GM21529 (cell line): ENCODE results near the gene DGKE.

Source experiments
- ATAC-seq: cut with Tn5 transposase; IDR thresholded peaks from one replicate; pipeline ENCODE4 v1.9.1; 2021; ENCODE audit not compliant: unreplicated experiment

DGKE gene

GRCh38 chr17:56833809-56834379 is at the start of gene DGKE, which contains the start of gene C17orf67:
TSS of gene DGKE (plus strand) at chr17:56834151. CDS start at chr17:56834796, 645 bp downstream.
TSS of gene C17orf67 (minus strand) at chr17:56833920. CDS start at chr17:56815810, 18,110 bp downstream.
- peak; percentile 63 for ATAC-seq

GRCh38 chr17:56785405-56785804 is 48.5 kb upstream of the DGKE start:
- ATAC-seq, result no peak

GRCh38 chr17:56785997-56786680 is 47.8 kb upstream of the DGKE start:
- no peak for ATAC-seq

DNA sequence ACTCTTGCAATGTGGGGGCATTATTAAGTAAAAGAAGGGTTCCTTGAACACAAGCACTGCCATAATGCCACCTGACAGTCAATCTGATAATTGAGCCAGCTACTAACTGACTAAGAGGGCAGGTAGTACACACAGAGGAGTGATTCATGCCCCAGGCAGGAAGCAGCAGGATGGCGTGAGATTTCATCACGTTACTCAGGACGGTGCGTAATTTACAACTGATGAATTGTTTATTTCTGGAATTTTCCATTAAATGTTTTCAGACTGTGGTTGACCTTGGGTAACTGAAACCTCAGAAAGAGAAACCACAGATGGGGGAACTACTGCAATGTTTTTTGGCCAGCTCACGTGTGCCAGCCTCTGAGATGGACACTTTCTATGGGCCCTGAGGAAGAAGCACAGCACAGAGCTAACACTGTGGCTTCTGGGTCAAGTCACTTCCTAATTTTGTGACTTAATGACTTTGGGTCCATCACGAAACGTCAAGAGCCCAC is 46.9 kb upstream of the DGKE start:
- ATAC-seq, result peak; percentile 83

- ATAC-seq, result no peak
Observed at GRCh38 chr17:56792267-56792666, 41.7 kb upstream of the DGKE start.

DNA sequence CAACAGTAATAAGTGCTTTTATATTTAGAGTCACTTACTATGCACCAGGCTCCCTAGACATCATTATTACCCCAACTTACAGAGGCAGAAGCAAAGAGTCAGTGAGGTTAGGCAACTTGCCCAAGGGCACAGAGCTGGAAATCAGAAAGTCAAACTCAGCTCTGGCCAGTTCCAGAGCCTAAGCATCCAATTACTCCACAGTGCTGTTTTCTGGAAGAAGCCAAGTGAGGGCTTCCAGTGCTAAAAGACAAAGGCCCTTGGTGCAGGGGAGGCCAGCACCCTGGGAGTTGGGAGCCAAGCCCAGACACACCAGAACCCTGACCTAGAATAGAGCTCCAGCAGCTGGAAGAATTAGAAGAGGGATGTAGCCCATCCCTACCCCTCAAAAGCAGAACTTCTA is 40.4 kb upstream of the DGKE start:
- no peak for ATAC-seq

DNA sequence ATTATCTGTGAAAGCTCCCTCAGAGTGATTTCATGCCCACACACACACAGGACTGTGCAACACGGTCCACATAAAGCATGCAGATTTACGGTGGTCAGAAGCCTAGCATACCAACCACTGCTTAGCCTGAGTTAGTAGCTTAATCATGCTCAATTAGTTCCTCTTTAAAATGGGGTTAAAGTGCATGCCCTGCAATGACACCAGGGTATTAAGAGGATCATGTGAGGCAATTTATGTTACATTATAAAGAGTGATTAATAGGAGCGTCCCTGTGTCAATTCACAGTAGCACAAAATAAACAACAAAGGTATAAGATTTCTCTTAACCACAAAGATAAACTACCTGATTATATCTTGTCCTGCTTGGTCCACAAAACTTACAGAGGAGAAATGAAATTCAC is 40.0 kb upstream of the DGKE start:
- no peak for ATAC-seq

DNA sequence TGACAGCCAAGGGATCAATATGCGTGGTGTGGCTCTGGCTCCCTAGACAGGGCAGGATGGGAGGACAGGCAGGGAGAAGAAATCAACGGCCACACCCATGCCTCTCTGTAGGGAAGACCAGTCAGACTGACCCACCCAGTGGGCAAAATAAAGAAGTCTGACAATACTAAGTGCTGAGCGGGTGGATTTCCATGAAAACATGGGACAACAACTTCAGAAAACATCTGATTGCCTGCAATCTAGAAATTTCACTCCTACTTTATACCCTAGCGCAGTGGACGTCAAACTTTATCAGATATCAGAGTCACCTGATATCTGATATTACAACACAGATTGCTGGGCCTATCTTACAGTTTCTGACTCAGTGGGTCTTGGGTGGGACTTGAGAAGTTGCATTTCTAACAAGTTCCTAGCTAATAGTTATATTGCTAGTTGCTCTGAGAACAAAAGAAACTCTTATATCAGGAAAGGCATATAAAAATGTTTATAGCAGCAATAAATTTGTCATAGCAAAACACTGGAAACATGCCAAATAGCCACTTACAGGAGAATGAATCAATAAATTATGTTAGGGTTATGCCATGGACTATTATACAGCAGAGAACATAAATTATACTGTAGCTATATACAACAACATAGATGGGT is 38.6 kb upstream of the DGKE start:
- ATAC-seq, result no peak

DNA sequence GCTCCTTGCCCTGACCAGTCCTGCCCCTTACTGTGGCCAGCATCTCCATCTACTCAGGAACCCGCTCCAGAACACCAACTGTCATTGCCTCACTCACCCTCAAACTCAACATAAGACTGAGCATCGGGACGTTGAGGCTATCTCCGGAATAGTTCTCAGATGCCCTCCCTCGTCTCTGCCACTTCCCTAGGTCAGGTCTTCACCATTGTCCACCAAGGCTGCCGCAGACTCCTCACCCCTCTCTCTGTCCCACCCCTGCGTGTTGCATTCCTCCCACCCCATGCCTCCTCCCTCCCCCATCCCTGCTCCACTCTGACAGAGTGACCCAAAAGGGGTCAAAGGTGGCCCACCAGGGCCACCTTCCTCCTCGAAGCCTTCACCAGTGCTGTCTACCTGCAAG is 37.4 kb upstream of the DGKE start:
- ATAC-seq, result no peak

GRCh38 chr17:56798916-56799315 is 35.0 kb upstream of the DGKE start:
- no peak for ATAC-seq

DNA sequence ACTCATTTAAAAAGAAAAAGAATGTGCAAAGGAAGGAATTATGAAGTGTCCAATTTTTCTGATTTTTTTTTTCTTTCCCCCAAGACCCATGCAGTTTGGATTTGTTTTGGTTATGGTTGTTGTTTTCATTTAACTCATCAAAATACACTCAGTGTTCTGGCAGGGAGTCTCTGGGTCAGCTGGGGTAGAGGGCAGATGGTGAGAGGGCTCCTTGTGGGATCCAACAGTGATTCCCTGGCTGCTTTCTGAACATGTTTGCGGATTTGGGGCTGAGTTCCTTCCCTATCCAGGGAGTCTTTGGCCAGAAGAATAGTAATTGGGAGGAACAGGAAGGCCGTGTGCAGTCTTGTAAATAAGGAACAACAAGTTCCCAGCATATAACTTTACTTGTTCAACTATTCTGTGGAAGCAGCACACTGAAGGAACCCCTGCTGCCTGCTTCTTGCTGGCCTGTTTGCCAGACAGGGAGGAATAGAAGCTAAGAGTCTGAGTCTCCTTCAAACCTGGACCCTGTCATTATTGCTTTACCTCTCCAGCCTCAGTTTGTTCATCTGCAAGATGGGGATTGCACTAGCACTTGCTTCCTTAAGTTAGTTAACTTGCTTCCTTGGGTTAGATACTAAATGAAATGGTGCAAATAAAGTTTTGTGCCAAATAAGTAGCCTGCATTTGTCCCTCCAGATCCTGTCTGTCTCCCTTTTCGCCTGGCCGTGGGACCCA is 32.3 kb upstream of the DGKE start:
- no peak for ATAC-seq

DNA sequence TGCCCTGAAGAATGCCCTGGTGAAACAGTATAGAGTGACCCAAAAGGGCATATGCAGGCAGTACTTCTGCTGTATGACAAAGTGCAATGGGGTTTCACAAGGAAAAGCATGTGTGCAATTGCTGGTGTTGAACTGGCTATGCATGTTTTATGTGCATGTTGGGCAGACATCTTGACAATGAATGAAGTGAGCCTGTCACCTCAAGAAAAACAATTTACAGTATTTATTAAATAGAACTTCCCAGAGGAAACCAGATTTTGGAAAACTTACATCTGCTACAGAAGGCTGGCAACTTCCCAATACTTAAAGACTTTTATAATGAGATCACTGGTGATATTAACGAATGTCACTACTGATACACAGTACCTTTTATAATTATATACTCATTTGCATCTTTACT is 30.9 kb upstream of the DGKE start:
- ATAC-seq, result no peak

DNA sequence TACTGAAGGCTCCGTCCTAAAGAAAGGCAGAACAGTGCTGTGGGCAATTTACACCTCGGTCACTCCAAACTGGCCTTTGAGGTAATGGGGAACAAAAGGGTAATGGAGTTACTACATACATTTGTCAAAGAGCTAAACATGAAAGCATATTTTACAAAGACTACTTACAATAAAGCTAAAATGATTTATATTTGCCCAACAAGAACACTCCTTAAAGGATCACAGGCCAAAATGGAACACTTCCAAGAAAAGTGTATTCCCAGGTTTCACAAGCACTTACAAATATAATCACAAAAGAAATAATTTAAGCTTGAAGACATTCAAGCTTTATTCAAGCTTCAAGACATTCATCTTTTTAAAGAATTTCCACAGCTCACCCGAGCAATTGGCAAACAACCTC is 29.5 kb upstream of the DGKE start:
- ATAC-seq, result no peak

DNA sequence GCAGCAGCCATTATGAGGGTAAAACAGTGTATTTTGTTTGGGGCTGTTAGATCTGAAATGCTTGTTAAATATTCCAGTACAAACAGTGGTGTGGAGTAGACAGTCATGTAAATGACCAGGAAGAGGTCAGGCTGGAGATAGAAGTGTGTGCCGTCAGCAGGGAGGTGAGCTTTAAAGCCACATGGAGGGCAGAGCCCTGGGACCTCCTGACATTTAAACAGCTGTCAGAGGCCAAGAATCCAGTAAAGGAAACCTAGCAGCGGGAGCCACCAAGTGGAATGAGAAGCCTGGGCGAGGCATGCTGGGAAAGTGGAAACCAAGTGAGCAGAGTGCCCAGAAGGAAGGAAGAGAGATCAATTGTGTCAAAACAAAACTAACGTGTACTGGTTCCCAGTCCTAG is 27.0 kb upstream of the DGKE start:
- ATAC-seq, result no peak

GRCh38 chr17:56807723-56808122 is 26.2 kb upstream of the DGKE start:
- no peak for ATAC-seq

GRCh38 chr17:56808503-56808902 is 25.4 kb upstream of the DGKE start:
- no peak for ATAC-seq

GRCh38 chr17:56809106-56809819 is 24.7 kb upstream of the DGKE start:
- ATAC-seq, result no peak

DNA sequence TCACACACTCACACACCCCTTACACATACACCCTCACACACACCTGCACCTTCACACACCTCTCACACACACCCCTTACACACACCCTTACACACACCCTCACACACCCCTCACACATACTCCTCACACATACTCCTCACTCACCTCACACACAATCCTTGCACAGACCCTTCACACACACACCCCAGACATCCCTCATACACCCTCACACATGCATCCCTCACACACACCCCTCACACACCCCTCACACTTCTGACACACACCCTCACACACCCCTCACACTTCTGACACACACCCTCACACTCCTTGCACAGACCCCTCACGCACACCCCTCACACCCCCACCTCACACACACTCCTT is 24.2 kb upstream of the DGKE start:
- no peak for ATAC-seq

DNA sequence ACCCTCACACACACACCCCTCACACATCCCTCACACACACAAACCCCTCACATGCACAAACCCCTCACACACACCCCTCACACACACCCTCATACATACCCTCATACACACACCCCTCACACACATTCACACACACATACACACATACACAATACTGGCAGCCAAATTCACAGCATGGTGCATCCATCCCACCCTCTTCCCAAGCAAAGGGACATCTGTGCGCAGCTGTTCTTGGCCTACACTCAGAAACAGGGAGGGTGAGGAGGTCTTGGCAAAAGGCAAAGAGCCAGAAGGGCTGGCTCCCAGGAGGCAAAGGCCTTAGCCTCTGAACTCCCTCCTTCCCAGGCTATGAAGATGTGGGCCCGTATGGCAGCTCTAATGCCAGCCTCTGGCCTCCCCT is 23.6 kb upstream of the DGKE start:
- ATAC-seq, result no peak

DNA sequence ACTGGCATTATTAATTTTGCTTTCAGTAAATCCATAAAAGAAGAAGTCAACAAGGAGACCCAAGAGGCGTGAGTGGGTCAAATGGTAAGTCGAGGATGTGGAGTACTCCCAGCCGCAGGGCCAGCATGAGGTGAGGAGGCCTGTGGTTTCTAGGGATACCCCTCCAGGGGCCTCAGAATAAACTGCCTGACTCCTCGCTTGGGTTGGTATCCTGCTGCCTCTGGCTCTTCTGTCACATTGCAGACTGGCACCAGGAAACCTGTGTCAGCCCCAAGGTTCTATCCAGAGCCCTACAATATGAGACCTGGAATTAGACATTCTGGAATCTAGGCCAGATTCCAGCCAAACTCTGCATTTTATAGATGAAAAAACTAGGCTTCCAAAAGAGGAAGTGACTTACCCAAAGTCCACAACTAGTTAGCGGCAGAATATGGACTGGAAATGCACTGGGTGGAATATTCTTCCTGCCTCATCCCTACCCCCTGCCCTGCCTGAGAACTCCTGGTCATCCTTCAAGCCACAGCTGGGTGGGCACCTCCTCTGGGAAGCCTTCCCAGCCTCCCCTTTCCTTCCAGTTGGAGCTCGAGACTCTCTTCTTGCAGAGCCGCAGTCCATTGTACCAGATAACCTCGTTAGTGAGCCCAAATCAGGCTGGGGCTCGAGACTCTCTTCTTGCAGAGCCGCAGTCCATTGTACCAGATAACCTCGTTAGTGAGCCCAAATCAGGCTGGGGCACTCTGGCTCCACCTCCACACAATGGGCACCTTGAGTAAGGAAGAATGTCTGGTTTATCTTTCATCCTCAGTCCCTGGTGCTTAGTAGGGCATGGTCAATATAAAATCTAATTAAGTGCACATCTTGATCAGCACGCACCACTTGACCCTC is 22.8 kb upstream of the DGKE start:
- ATAC-seq, result no peak
